ENCODE data around the gene CDC23.

The CDC23 gene

GRCh38 chr5:138238034-138238433, 24.9 kb upstream of the CDC23 start:
- TF ChIP-seq, protein P1, sequence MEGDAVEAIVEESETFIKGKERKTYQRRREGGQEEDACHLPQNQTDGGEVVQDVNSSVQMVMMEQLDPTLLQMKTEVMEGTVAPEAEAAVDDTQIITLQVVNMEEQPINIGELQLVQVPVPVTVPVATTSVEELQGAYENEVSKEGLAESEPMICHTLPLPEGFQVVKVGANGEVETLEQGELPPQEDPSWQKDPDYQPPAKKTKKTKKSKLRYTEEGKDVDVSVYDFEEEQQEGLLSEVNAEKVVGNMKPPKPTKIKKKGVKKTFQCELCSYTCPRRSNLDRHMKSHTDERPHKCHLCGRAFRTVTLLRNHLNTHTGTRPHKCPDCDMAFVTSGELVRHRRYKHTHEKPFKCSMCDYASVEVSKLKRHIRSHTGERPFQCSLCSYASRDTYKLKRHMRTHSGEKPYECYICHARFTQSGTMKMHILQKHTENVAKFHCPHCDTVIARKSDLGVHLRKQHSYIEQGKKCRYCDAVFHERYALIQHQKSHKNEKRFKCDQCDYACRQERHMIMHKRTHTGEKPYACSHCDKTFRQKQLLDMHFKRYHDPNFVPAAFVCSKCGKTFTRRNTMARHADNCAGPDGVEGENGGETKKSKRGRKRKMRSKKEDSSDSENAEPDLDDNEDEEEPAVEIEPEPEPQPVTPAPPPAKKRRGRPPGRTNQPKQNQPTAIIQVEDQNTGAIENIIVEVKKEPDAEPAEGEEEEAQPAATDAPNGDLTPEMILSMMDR (IDR thresholded peaks at IDR 0.05; ENCODE audit: low read depth, low read length, missing control alignments): no peak
- in situ Hi-C loops (cut with HindIII; ENCODE audit: low sequenced_read_pairs): no loop called here
- no peak overlapping the region for H3K4me3 ChIP-seq (ENCODE audit: low read depth, low read length)
- no peak for DNase-seq (ENCODE audit: low read depth)

GRCh38 chr5:138234651-138235050, 21.5 kb upstream of the CDC23 start:
- no peak overlapping the region for H3K4me3 ChIP-seq (ENCODE audit: low read depth, low read length)
- no peak for DNase-seq (ENCODE audit: low read depth)
- in situ Hi-C loops (cut with HindIII; ENCODE audit: low sequenced_read_pairs): no loop called here
- TF ChIP-seq, protein P1 (IDR thresholded peaks at IDR 0.05; ENCODE audit: low read depth, low read length, missing control alignments): no peak

GRCh38 chr5:138233280-138233679, 20.2 kb upstream of the CDC23 start:
- no peak for DNase-seq (ENCODE audit: low read depth)
- TF ChIP-seq, protein P1 (IDR thresholded peaks at IDR 0.05; ENCODE audit: low read depth, low read length, missing control alignments): no peak
- in situ Hi-C loops (cut with HindIII; ENCODE audit: low sequenced_read_pairs): no loop called here
- no peak overlapping the region for H3K4me3 ChIP-seq (ENCODE audit: low read depth, low read length)

GRCh38 chr5:138230981-138231589, 18.0 kb upstream of the CDC23 start:
- TF ChIP-seq, protein P1 (IDR thresholded peaks at IDR 0.05; ENCODE audit: low read depth, low read length, missing control alignments): no peak
- no peak overlapping the region for H3K4me3 ChIP-seq (ENCODE audit: low read depth, low read length)
- DNase-seq (ENCODE audit: low read depth): no peak
- in situ Hi-C loops (cut with HindIII; ENCODE audit: low sequenced_read_pairs): no loop called here

DNA sequence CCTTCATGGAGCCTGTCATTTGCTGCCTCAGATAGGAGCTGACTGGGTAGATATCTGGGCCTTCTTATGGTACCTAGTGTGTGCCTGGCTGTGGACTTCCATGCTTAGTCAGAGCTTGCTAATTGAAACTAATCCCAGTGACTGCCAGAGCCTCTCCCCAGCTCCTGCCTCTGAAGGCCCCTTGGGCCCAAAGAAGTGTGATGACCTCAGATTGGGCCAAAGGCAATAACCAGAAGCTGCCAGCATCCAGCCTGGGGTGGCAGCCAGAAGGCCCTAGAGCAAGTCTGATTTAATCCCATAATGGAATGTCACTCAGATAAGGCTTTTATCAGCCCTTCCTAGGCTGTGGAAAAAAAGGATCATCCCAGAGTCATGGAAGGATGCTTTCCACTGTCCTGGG, 17.1 kb upstream of the CDC23 start:
- in situ Hi-C loops (cut with HindIII; ENCODE audit: low sequenced_read_pairs): no loop called here
- DNase-seq (ENCODE audit: low read depth): no peak
- TF ChIP-seq, protein P1 (IDR thresholded peaks at IDR 0.05; ENCODE audit: low read depth, low read length, missing control alignments): no peak
- H3K4me3 ChIP-seq (ENCODE audit: low read depth, low read length): no peak overlapping the region

DNA sequence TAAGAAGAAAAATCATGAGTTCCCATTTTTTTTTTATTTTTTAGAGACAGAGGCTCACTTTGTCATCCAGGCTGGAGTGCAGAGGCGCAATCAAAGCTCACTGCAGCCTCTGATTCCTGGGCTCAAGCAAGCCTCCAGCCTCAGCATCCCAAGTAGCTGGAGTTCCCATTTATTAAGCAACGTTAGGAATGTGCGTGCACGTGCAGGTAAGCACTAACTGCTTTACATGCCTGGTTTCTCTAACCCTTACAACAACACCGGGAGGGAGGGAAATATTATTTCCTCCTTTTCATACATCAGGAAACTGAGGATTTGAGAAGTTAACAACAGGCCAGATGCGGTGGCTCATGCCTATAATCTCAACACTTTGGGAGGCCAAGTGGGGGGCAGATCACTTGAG, 16.3 kb upstream of the CDC23 start:
- no peak for DNase-seq (ENCODE audit: low read depth)
- in situ Hi-C loops (cut with HindIII; ENCODE audit: low sequenced_read_pairs): no loop called here
- H3K4me3 ChIP-seq (ENCODE audit: low read depth, low read length): no peak overlapping the region
- TF ChIP-seq, protein P1 (IDR thresholded peaks at IDR 0.05; ENCODE audit: low read depth, low read length, missing control alignments): no peak

Measured in astrocyte of the cerebellum (primary cell).